Endodermal cell (in vitro differentiated cells): ENCODE measurements around the gene PELI3. TPM values are rescaled to one million over a fixed set of nuclear protein-coding genes. Genes with fewer than 3 reads are reported as not detected.

Experiments
- DNase-seq: peaks from one replicate; pipeline ENCODE4 v3.0.0-alpha.2; 2017
- H3K27ac ChIP-seq: 2 replicates; pipeline ENCODE4 v1.5.1; 2013; ENCODE audit warnings: mild to moderate bottlenecking, low read depth, low read length, moderate library complexity
- H3K27me3 ChIP-seq: 2 replicates; pipeline ENCODE4 v1.6.1; 2013; ENCODE audit warnings: mild to moderate bottlenecking, low read length, moderate library complexity; ENCODE audit not compliant: insufficient read depth, control insufficient read depth, poor library complexity, severe bottlenecking
- H3K36me3 ChIP-seq: 2 replicates; pipeline ENCODE4 v1.7.0; 2013; ENCODE audit warnings: mild to moderate bottlenecking, low read length, moderate library complexity; ENCODE audit not compliant: control insufficient read depth, insufficient read depth
- H3K4me1 ChIP-seq: one replicate; pipeline ENCODE4 v1.7.0; 2013; ENCODE audit warnings: low read length; ENCODE audit not compliant: control insufficient read depth, insufficient read depth
- H3K4me3 ChIP-seq: 2 replicates; pipeline ENCODE4 v1.5.1; 2013; ENCODE audit warnings: mild to moderate bottlenecking, low read length, moderate library complexity
- H3K9ac ChIP-seq: 2 replicates; pipeline ENCODE4 v1.6.1; 2013; ENCODE audit warnings: mild to moderate bottlenecking, low read length, moderate library complexity; ENCODE audit not compliant: poor library complexity, severe bottlenecking; ENCODE audit errors: extremely low read depth
- H3K9me3 ChIP-seq: 2 replicates; pipeline ENCODE4 v1.6.1; 2013; ENCODE audit warnings: mild to moderate bottlenecking, low read length, moderate library complexity; ENCODE audit not compliant: control insufficient read depth
- H3K27ac Mint-ChIP-seq: 2 replicates; pipeline ENCODE4 v1.8.0; 2020; ENCODE audit warnings: mixed read lengths
- H3K27me3 Mint-ChIP-seq: 2 replicates; pipeline ENCODE4 v1.8.0; 2021; ENCODE audit warnings: mild to moderate bottlenecking, mixed read lengths; ENCODE audit not compliant: insufficient read depth
- H3K36me3 Mint-ChIP-seq: 2 replicates; pipeline ENCODE4 v1.8.0; 2020; ENCODE audit warnings: low read depth, mixed read lengths
- H3K4me1 Mint-ChIP-seq: 2 replicates; pipeline ENCODE4 v1.8.0; 2020; ENCODE audit warnings: mixed read lengths
- H3K4me3 Mint-ChIP-seq: 2 replicates; pipeline ENCODE4 v1.8.0; 2020; ENCODE audit warnings: mild to moderate bottlenecking, moderate library complexity, mixed read lengths
- H3K9me3 Mint-ChIP-seq: 2 replicates; pipeline ENCODE4 v1.8.0; 2020; ENCODE audit warnings: mild to moderate bottlenecking, mixed read lengths
- CTCF ChIP-seq: fragments of 200-600 bp; sonication (generic); conservative IDR thresholded peaks from 2 replicates; pipeline ENCODE4 v1.5.0; 2021; ENCODE audit warnings: antibody characterized with exemption, mild to moderate bottlenecking
- WGBS, 2 experiments: methylation state at CpG; one replicate each; pipeline versions ENCODE4 v1.1.5 to v1.1.7; 2013; ENCODE audit warnings: missing lambda C conversion rate in 2 of 2, mixed read lengths in 1 of 2; ENCODE audit not compliant: insufficient coverage in 1 of 2, insufficient read length in 1 of 2; 5-methylcytosine and 5-hydroxymethylcytosine counted together
- total RNA-seq, 2 donors: library from RNA; stranded (reverse); fragmentation: NEBNext Ultra II Directional in 1 of 2; extraction: Animal tissue kit (Norgen Biotek cat#: 25700) in 1 of 2; gene quantifications; 2 replicates in 1 of 2; 3 replicates in 1 of 2; pipeline ENCODE4 v1.2.1, GENCODE V29; 2021

Gene PELI3
- total RNA-seq, 2 donors from 2014 or later: 9.0 to 12.4 TPM

DNA sequence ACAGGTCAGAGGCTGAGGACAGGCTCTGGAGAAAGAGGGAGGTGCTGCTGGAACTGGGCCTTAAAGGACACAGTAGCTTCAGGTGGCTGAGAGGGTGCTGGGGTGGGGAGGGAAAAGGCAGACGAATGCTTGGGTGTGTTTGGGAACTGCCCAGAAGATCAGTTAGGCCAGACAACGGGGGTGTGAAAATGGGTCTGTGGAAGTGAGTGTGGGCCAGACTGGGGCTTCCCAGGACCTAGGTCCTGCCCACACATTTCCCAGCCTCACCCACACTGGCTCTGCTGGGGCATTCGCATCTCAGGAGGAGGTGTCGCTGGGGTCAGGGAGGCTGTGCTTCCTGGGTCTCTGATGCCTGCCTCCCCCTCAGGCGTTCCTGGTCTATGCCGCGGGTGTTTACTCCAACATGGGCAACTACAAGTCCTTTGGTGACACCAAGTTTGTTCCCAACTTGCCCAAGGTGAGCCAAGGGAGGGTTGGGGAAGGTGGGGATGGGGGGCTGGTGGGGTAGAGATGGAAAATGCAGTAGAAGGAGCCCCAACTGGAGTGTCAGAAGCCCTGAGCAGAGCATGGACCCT is 18.2 kb downstream of the PELI3 start:
- DNase-seq: no peak
- Mint-ChIP-seq H3K27ac (no peak overlapping the region), H3K27me3 (no peaks in the 10 kb centered on the region), H3K4me1 (no peaks in the 10 kb centered on the region), H3K4me3 (no peak overlapping the region), H3K9me3 (no peaks in the 10 kb centered on the region), H3K36me3 (peaks cover 47% of the 10 kb centered on the region)
- no peak overlapping the region for H3K9ac ChIP-seq
- WGBS, 2 experiments: 88 to 96% methylated on average over 3 to 7 of the region's 7 CpGs
- H3K9me3 ChIP-seq: no peaks in the 10 kb centered on the region
- no peak overlapping the region for H3K27ac ChIP-seq
- no peak overlapping the region for H3K4me3 ChIP-seq
- H3K4me1 ChIP-seq: no peaks in the 10 kb centered on the region
- no peak for TF ChIP-seq CTCF
- H3K27me3 ChIP-seq: no peaks in the 10 kb centered on the region
- peaks cover 40% of the 10 kb centered on the region for H3K36me3 ChIP-seq

GRCh38 chr11:66488957-66489356 is 22.3 kb downstream of the PELI3 start:
- peaks cover 3% of the 10 kb centered on the region for H3K4me1 Mint-ChIP-seq
- H3K9ac ChIP-seq: no peak overlapping the region
- no peaks in the 10 kb centered on the region for H3K9me3 Mint-ChIP-seq
- peaks cover 43% of the 10 kb centered on the region for H3K36me3 ChIP-seq
- no peak overlapping the region for H3K4me3 Mint-ChIP-seq
- no peaks in the 10 kb centered on the region for H3K4me1 ChIP-seq
- WGBS, 2 experiments: 94 to 97% methylated on average over 8 to 10 of the region's 10 CpGs
- no peak for DNase-seq
- no peak for TF ChIP-seq CTCF
- H3K27ac ChIP-seq: no peak overlapping the region
- no peaks in the 10 kb centered on the region for H3K27me3 Mint-ChIP-seq
- H3K36me3 Mint-ChIP-seq: peaks cover 55% of the 10 kb centered on the region
- H3K9me3 ChIP-seq: no peaks in the 10 kb centered on the region
- H3K4me3 ChIP-seq: no peak overlapping the region
- H3K27ac Mint-ChIP-seq: no peak overlapping the region
- H3K27me3 ChIP-seq: no peaks in the 10 kb centered on the region

DNA sequence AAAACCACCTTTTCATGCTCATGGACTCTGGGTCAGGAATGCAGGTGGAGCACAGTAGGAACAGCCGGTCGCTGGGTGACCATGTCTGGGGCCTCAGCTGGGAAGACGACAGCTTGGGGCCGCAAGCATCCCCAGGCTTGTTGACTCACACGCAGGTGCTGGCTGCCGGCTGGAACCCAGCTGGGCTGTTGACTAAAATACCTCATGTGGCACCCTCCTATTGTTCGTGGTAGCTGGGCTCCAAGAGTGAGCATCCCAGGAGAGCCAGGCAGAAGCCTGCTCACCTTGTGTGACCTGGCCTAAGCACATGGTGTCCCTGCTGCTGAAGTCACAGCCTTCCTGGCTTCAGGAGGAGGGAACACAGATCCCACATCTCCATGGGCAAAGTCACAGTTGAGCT is 22.9 kb downstream of the PELI3 start:
- H3K36me3 ChIP-seq: peaks cover 49% of the 10 kb centered on the region
- H3K9ac ChIP-seq: no peak overlapping the region
- H3K27ac ChIP-seq: no peak overlapping the region
- DNase-seq: no peak
- Mint-ChIP-seq H3K27me3 (no peaks in the 10 kb centered on the region), H3K4me3 (no peak overlapping the region), H3K4me1 (peaks cover 3% of the 10 kb centered on the region), H3K27ac (no peak overlapping the region), H3K9me3 (no peaks in the 10 kb centered on the region), H3K36me3 (peaks cover 54% of the 10 kb centered on the region)
- TF ChIP-seq CTCF: no peak
- 88 to 93% methylated on average over 7 of the region's 7 CpGs for WGBS, 2 experiments
- H3K27me3 ChIP-seq: no peaks in the 10 kb centered on the region
- H3K4me3 ChIP-seq: no peak overlapping the region
- no peaks in the 10 kb centered on the region for H3K4me1 ChIP-seq
- no peaks in the 10 kb centered on the region for H3K9me3 ChIP-seq
